ENCODE measurements around the gene IQCE. TPM values are rescaled to one million over a fixed set of nuclear protein-coding genes. Genes with fewer than 3 reads are reported as not detected.

Gene IQCE
- total and polyA plus RNA-seq, 2 donors (not counting 1 experiment from before 2014, with no cell fraction given): 5.3 to 8.3 TPM

- H3K4me1 ChIP-seq (ENCODE audit: control insufficient read depth, extremely low read depth, insufficient read depth, low read length): no peaks in the 10 kb centered on the region
- no peak for TF ChIP-seq CTCF (conservative IDR thresholded peaks at IDR 0.05 in 1 of 2, IDR thresholded peaks at IDR 0.05 in 1 of 2; ENCODE audit: low read depth in 1 of 2, low read length in 2 of 2)
- TF ChIP-seq EZH2 (IDR thresholded peaks at IDR 0.05; ENCODE audit: low read length, missing control alignments): no peak
- H4K20me1 ChIP-seq (ENCODE audit: control insufficient read depth, extremely low read depth, insufficient read depth, low read length): no peaks in the 10 kb centered on the region
- no peaks in the 10 kb centered on the region for H3K79me2 ChIP-seq (ENCODE audit: control insufficient read depth, insufficient read depth, low read length)
- no peak overlapping the region for H3K4me3 ChIP-seq (replicated peaks in 1 of 4; ENCODE audit: control extremely low read depth in 1 of 4, insufficient read depth in 1 of 4, low read depth in 3 of 4, low read length in 4 of 4)
- H2AFZ ChIP-seq (ENCODE audit: low read length): no peak overlapping the region
- DNase-seq (ENCODE audit: low read depth in 2 of 2): no peak
- H3K27ac ChIP-seq (ENCODE audit: insufficient read depth, low read length): no peak overlapping the region
- no peak overlapping the region for H3K4me2 ChIP-seq (ENCODE audit: extremely low read depth, insufficient read depth, low read length)
- no peaks in the 10 kb centered on the region for H3K27me3 ChIP-seq (ENCODE audit: control insufficient read depth, insufficient read depth, low read length)
- H3K36me3 ChIP-seq (ENCODE audit: control insufficient read depth, insufficient read depth, low read length): peaks cover 2% of the 10 kb centered on the region
- no peaks in the 10 kb centered on the region for H3K9me3 ChIP-seq (ENCODE audit: control insufficient read depth, insufficient read depth, low read depth, low read length)
- H3K9ac ChIP-seq (ENCODE audit: insufficient read depth, low read length): no peak overlapping the region
Measured at GRCh38 chr7:2577914-2578680, 19.3 kb downstream of the IQCE start.

- H3K9ac ChIP-seq (ENCODE audit: insufficient read depth, low read length): no peak overlapping the region
Measured at GRCh38 chr7:2580636-2581035, 21.9 kb downstream of the IQCE start.

More at GRCh38 chr7:2580636-2581035, 21.9 kb downstream of the IQCE start:
- no peak overlapping the region for H3K4me2 ChIP-seq (ENCODE audit: extremely low read depth, insufficient read depth, low read length)
- no peaks in the 10 kb centered on the region for H3K9me3 ChIP-seq (ENCODE audit: control insufficient read depth, insufficient read depth, low read depth, low read length)
- H3K27me3 ChIP-seq (ENCODE audit: control insufficient read depth, insufficient read depth, low read length): no peaks in the 10 kb centered on the region
- DNase-seq (ENCODE audit: low read depth in 2 of 2): no peak
- no peaks in the 10 kb centered on the region for H4K20me1 ChIP-seq (ENCODE audit: control insufficient read depth, extremely low read depth, insufficient read depth, low read length)
- TF ChIP-seq EZH2 (IDR thresholded peaks at IDR 0.05; ENCODE audit: low read length, missing control alignments) (no peak), CTCF (conservative IDR thresholded peaks at IDR 0.05 in 1 of 2, IDR thresholded peaks at IDR 0.05 in 1 of 2; ENCODE audit: low read depth in 1 of 2, low read length in 2 of 2) (no peak)
- H3K79me2 ChIP-seq (ENCODE audit: control insufficient read depth, insufficient read depth, low read length): no peaks in the 10 kb centered on the region
- no peak overlapping the region for H3K4me3 ChIP-seq (replicated peaks in 1 of 4; ENCODE audit: control extremely low read depth in 1 of 4, insufficient read depth in 1 of 4, low read depth in 3 of 4, low read length in 4 of 4)
- peaks cover 2% of the 10 kb centered on the region for H3K36me3 ChIP-seq (ENCODE audit: control insufficient read depth, insufficient read depth, low read length)
- H3K4me1 ChIP-seq (ENCODE audit: control insufficient read depth, extremely low read depth, insufficient read depth, low read length): no peaks in the 10 kb centered on the region
- H2AFZ ChIP-seq (ENCODE audit: low read length): no peak overlapping the region
- H3K27ac ChIP-seq (ENCODE audit: insufficient read depth, low read length): no peak overlapping the region
